ENCODE results near the gene SULT2B1. TPM values are rescaled to one million over a fixed set of nuclear protein-coding genes. Genes with fewer than 3 reads are reported as not detected.
"Not testable (repeated sequence)": the region's sequence is repeated elsewhere in the genome, so short reads cannot be mapped to it uniquely, and the experiment has no call there.

The SULT2B1 gene
- total RNA-seq, 5 donors from 2014 or later (not counting 1 experiment from before 2014, with no cell fraction given) = not detected

DNA sequence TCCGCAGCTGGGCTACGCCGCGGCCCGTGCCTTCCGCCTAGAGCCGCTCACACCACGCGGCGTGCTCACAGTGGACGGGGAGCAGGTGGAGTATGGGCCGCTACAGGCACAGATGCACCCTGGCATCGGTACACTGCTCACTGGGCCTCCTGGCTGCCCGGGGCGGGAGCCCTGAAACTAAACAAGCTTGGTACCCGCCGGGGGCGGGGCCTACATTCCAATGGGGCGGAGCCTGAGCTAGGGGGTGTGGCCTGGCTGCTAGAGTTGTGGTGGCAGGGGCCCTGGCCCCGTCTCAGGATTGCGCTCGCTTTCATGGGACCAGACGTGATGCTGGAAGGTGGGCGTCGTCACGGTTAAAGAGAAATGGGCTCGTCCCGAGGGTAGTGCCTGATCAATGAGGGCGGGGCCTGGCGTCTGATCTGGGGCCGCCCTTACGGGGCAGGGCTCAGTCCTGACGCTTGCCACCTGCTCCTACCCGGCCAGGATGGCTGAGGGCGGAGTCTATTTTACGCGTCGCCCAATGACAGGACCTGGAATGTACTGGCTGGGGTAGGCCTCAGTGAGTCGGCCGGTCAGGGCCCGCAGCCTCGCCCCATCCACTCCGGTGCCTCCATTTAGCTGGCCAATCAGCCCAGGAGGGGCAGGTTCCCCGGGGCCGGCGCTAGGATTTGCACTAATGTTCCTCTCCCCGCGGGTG is 77.8 kb downstream of the SULT2B1 start:
- H3K4me3 Mint-ChIP-seq = no peak overlapping the region
- ATAC-seq (replicated peaks in 1 of 4) (no peak), DNase-seq (no peak)
- H3K4me1 Mint-ChIP-seq = peaks cover 35 to 53% (median 50%) of the 10 kb centered on the region in 3 donors
- H3K36me3 ChIP-seq (ENCODE audit: control insufficient read depth in 2 of 2, extremely low read depth in 1 of 2, insufficient read depth in 1 of 2, low read length in 1 of 2) = peaks cover 26 to 45% of the 10 kb centered on the region in 2 donors
- H3K4me1 ChIP-seq (ENCODE audit: control insufficient read depth in 1 of 2, extremely low read depth in 1 of 2, insufficient read depth in 2 of 2, low read length in 2 of 2) = peaks cover 17 to 63% of the 10 kb centered on the region in 2 experiments
- CTCF ChIA-PET = no interaction called here
- H3K27ac Mint-ChIP-seq = no peak overlapping the region
- no peaks in the 10 kb centered on the region for H3K9me3 ChIP-seq
- no peaks in the 10 kb centered on the region for H3K9me3 Mint-ChIP-seq
- no peaks in the 10 kb centered on the region for H3K27me3 ChIP-seq (replicated peaks in 1 of 2; ENCODE audit: control insufficient read depth in 2 of 2, extremely low read depth in 1 of 2, insufficient read depth in 2 of 2, low read length in 1 of 2)
- H3K27me3 Mint-ChIP-seq = no peaks in the 10 kb centered on the region
- WGBS (ENCODE audit: insufficient coverage) = 89% methylated on average over 48 of the region's 48 CpGs
- peaks cover 10% of the 10 kb centered on the region for H3K36me3 Mint-ChIP-seq
- H3K4me3 ChIP-seq (ENCODE audit: control insufficient read depth in 1 of 2, extremely low read depth in 1 of 2, low read length in 1 of 2) = no peak overlapping the region
- H3K27ac ChIP-seq (ENCODE audit: low read length) = no peak overlapping the region
- POLR2A ChIA-PET = no interaction called here

- Mint-ChIP-seq H3K36me3 (peaks cover 10% of the 10 kb centered on the region), H3K9me3 (no peaks in the 10 kb centered on the region), H3K4me1 (peaks cover 33 to 53% (median 50%) of the 10 kb centered on the region in 3 donors), H3K27me3 (no peaks in the 10 kb centered on the region), H3K4me3 (no peak overlapping the region), H3K27ac (peak overlapping the region; percentile 12 to 52)
- Histone ChIP-seq H3K36me3 (ENCODE audit: control insufficient read depth in 2 of 2, extremely low read depth in 1 of 2, insufficient read depth in 1 of 2, low read length in 1 of 2) (peaks cover 26 to 45% of the 10 kb centered on the region in 2 donors), H3K27ac (ENCODE audit: low read length) (no peak overlapping the region), H3K27me3 (replicated peaks in 1 of 2; ENCODE audit: control insufficient read depth in 2 of 2, extremely low read depth in 1 of 2, insufficient read depth in 2 of 2, low read length in 1 of 2) (no peaks in the 10 kb centered on the region), H3K4me3 (ENCODE audit: control insufficient read depth in 1 of 2, extremely low read depth in 1 of 2, low read length in 1 of 2) (no peak overlapping the region), H3K4me1 (ENCODE audit: control insufficient read depth in 1 of 2, extremely low read depth in 1 of 2, insufficient read depth in 2 of 2, low read length in 2 of 2) (peaks cover 18 to 65% of the 10 kb centered on the region in 2 experiments), H3K9me3 (no peaks in the 10 kb centered on the region)
- CTCF ChIA-PET = no interaction called here
- 67% methylated on average over 36 of the region's 47 CpGs for WGBS (ENCODE audit: insufficient coverage)
- POLR2A ChIA-PET = no interaction called here
- DNase-seq = no peak
- no peak for ATAC-seq (replicated peaks in 1 of 4)
Observed at GRCh38 chr19:48630296-48631063, 78.5 kb downstream of the SULT2B1 start.

DNA sequence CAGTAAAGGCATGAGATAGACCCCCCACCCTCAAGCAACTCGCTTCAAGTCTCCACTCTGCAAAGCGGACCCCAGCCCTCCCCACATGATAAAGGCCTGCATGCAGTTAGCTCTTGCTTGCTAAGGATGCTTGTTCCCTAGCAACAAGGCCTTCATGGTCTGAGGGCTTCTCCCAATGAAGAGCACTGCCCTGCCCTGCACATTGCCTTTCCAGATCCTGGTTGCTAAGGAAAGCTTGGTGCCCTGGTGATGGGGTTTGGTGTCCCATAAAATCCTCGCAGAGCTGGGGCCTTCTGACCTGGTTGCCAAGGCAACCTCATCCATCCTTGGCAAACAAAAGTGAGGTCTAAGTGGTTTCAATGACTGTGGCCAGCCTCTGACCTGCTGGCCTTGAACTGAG is 79.3 kb downstream of the SULT2B1 start:
- no peak overlapping the region for H3K27ac ChIP-seq (ENCODE audit: low read length)
- peaks cover 36 to 54% (median 49%) of the 10 kb centered on the region in 3 donors for H3K4me1 Mint-ChIP-seq
- no peak for ATAC-seq (replicated peaks in 1 of 4)

GRCh38 chr19:48632286-48632685 is 80.3 kb downstream of the SULT2B1 start:
- H3K9me3 ChIP-seq; ATAC-seq (replicated peaks in 1 of 4); H3K9me3 Mint-ChIP-seq; DNase-seq; POLR2A ChIA-PET; H3K27me3 ChIP-seq (replicated peaks in 1 of 2; ENCODE audit: control insufficient read depth in 2 of 2, extremely low read depth in 1 of 2, insufficient read depth in 2 of 2, low read length in 1 of 2); H3K27me3 Mint-ChIP-seq; H3K4me3 ChIP-seq (ENCODE audit: control insufficient read depth in 1 of 2, extremely low read depth in 1 of 2, low read length in 1 of 2); H3K27ac ChIP-seq (ENCODE audit: low read length): not testable (repeated sequence)
- H3K4me1 Mint-ChIP-seq = peaks cover 36 to 48% (median 42%) of the 10 kb centered on the region in 3 donors
- peak overlapping the region; percentile 72 to 95 for H3K27ac Mint-ChIP-seq
- peaks cover 26 to 45% of the 10 kb centered on the region in 2 donors for H3K36me3 ChIP-seq (ENCODE audit: control insufficient read depth in 2 of 2, extremely low read depth in 1 of 2, insufficient read depth in 1 of 2, low read length in 1 of 2)
- peak overlapping the region in 2 of 3 donors; percentile 24 to 42 for H3K4me3 Mint-ChIP-seq
- peaks cover 13% of the 10 kb centered on the region for H3K36me3 Mint-ChIP-seq
- CTCF ChIA-PET = interaction anchor here in 1 of 2 donors (0.6 to 0.9 kb wide), 2 partner anchors 9 to 361 kb away, joined by 5 read pairs; partner anchors contain the start of gene RUVBL2
- WGBS (ENCODE audit: insufficient coverage) = 90% methylated on average over 11 of the region's 11 CpGs
- peaks cover 18 to 63% of the 10 kb centered on the region in 2 experiments for H3K4me1 ChIP-seq (ENCODE audit: control insufficient read depth in 1 of 2, extremely low read depth in 1 of 2, insufficient read depth in 2 of 2, low read length in 2 of 2)

More for the DNA sequence above, 79.3 kb downstream of the SULT2B1 start:
- peaks cover 13% of the 10 kb centered on the region for H3K36me3 Mint-ChIP-seq
- WGBS (ENCODE audit: insufficient coverage) = 80% methylated on average over 1 of the region's 3 CpGs
- Histone ChIP-seq H3K9me3 (no peaks in the 10 kb centered on the region), H3K4me3 (ENCODE audit: control insufficient read depth in 1 of 2, extremely low read depth in 1 of 2, low read length in 1 of 2) (no peak overlapping the region), H3K36me3 (ENCODE audit: control insufficient read depth in 2 of 2, extremely low read depth in 1 of 2, insufficient read depth in 1 of 2, low read length in 1 of 2) (peaks cover 26 to 45% of the 10 kb centered on the region in 2 donors), H3K4me1 (ENCODE audit: control insufficient read depth in 1 of 2, extremely low read depth in 1 of 2, insufficient read depth in 2 of 2, low read length in 2 of 2) (peaks cover 18 to 69% of the 10 kb centered on the region in 2 experiments), H3K27me3 (replicated peaks in 1 of 2; ENCODE audit: control insufficient read depth in 2 of 2, extremely low read depth in 1 of 2, insufficient read depth in 2 of 2, low read length in 1 of 2) (no peaks in the 10 kb centered on the region)
- ChIA-PET CTCF (interaction anchor here in 1 of 2 donors (0.6 to 0.7 kb wide), 2 partner anchors 27 to 35 kb away, joined by 3 to 4 read pairs; no protein-coding TSS in a partner anchor), POLR2A (interaction anchor here in 1 of 2 donors (0.6 to 0.7 kb wide), 2 partner anchors 18 to 111 kb away, joined by 3 to 6 read pairs; no protein-coding TSS in a partner anchor)
- no peak for DNase-seq
- no peaks in the 10 kb centered on the region for H3K27me3 Mint-ChIP-seq
- H3K9me3 Mint-ChIP-seq = no peaks in the 10 kb centered on the region
- H3K27ac Mint-ChIP-seq = peak overlapping the region; percentile 39 to 65
- H3K4me3 Mint-ChIP-seq = no peak overlapping the region

GRCh38 chr19:48632692-48633147 is 80.7 kb downstream of the SULT2B1 start:
- peaks cover 18 to 59% of the 10 kb centered on the region in 2 experiments for H3K4me1 ChIP-seq (ENCODE audit: control insufficient read depth in 1 of 2, extremely low read depth in 1 of 2, insufficient read depth in 2 of 2, low read length in 2 of 2)
- no peak for DNase-seq

More at GRCh38 chr19:48632692-48633147, 80.7 kb downstream of the SULT2B1 start:
- H3K36me3 ChIP-seq (ENCODE audit: control insufficient read depth in 2 of 2, extremely low read depth in 1 of 2, insufficient read depth in 1 of 2, low read length in 1 of 2) = peaks cover 26 to 45% of the 10 kb centered on the region in 2 donors
- Mint-ChIP-seq H3K9me3 (no peaks in the 10 kb centered on the region), H3K27ac (peak overlapping the region; percentile 72 to 95), H3K27me3 (no peaks in the 10 kb centered on the region), H3K4me3 (peak overlapping the region in 2 of 3 donors; percentile 24 to 42), H3K4me1 (peaks cover 37 to 48% (median 40%) of the 10 kb centered on the region in 3 donors), H3K36me3 (peaks cover 13% of the 10 kb centered on the region)
- no peaks in the 10 kb centered on the region for H3K27me3 ChIP-seq (replicated peaks in 1 of 2; ENCODE audit: control insufficient read depth in 2 of 2, extremely low read depth in 1 of 2, insufficient read depth in 2 of 2, low read length in 1 of 2)
- no peak for ATAC-seq (replicated peaks in 1 of 4)
- ChIA-PET CTCF (interaction anchor here in 1 of 2 donors (0.6 to 0.9 kb wide), 2 partner anchors 9 to 28 kb away, joined by 5 read pairs; no protein-coding TSS in a partner anchor), POLR2A (no interaction called here)
- no peaks in the 10 kb centered on the region for H3K9me3 ChIP-seq
- H3K27ac ChIP-seq (ENCODE audit: low read length) = no peak overlapping the region
- no peak overlapping the region for H3K4me3 ChIP-seq (ENCODE audit: control insufficient read depth in 1 of 2, extremely low read depth in 1 of 2, low read length in 1 of 2)
